Esophagus (tissue), 2 donors: Measurements from ENCODE around the gene MBOAT7. TPM values are rescaled to one million over a fixed set of nuclear protein-coding genes. Genes with fewer than 3 reads are reported as not detected.
"Not testable (repeated sequence)": the region's sequence is repeated elsewhere in the genome, so short reads cannot be mapped to it uniquely, and the experiment has no call there.

Experiments
- H3K27ac ChIP-seq, 2 donors: one replicate each; pipeline ENCODE4 v1.5.1; 2013; ENCODE audit warnings: low read depth in 2 of 2, mild to moderate bottlenecking in 2 of 2, inconsistent platforms in 1 of 2, low read length in 1 of 2, moderate library complexity in 1 of 2
- H3K27me3 ChIP-seq, 2 donors: one replicate each; pipeline ENCODE4 v1.6.1; 2013; ENCODE audit warnings: low read length in 2 of 2, control low read depth in 1 of 2, mild to moderate bottlenecking in 1 of 2; ENCODE audit not compliant: insufficient read depth in 2 of 2, control insufficient read depth in 1 of 2
- H3K36me3 ChIP-seq, 2 donors: one replicate each; pipeline ENCODE4 v1.6.1; 2013; ENCODE audit warnings: low read length in 1 of 2; ENCODE audit not compliant: control insufficient read depth in 2 of 2, insufficient read depth in 2 of 2
- H3K4me1 ChIP-seq, 2 donors: one replicate each; pipeline ENCODE4 v1.6.1; 2013; ENCODE audit warnings: low read length in 1 of 2; ENCODE audit not compliant: control insufficient read depth in 2 of 2, insufficient read depth in 2 of 2
- H3K4me3 ChIP-seq, 2 donors: one replicate each; pipeline ENCODE4 v1.5.1; 2013; ENCODE audit warnings: low read length in 2 of 2, mild to moderate bottlenecking in 2 of 2, low read depth in 1 of 2, moderate library complexity in 1 of 2
- H3K9me3 ChIP-seq, 2 donors: one replicate each; pipeline ENCODE4 v1.6.1; 2013; ENCODE audit warnings: mild to moderate bottlenecking in 2 of 2, low read depth in 1 of 2, low read length in 1 of 2, moderate library complexity in 1 of 2; ENCODE audit not compliant: control insufficient read depth in 2 of 2, insufficient read depth in 1 of 2
- WGBS, 2 donors: extraction: QIAGEN DNeasy Blood & Tissue Kit; methylation state at CpG; one replicate each; pipeline ENCODE4 v1.1.7; 2013; 5-methylcytosine and 5-hydroxymethylcytosine counted together
- polyA plus RNA-seq, 2 donors: library from polyadenylated mRNA; stranded (reverse); fragments of 200-250 nt; gene quantifications; one replicate each; pipeline ENCODE4 v1.2.3, GENCODE V29; 2013
- donor health status: healthy with polysubstance abuse.
- donor health status: Bipolar disorder and iron deficiency.

The MBOAT7 gene
- polyA plus RNA-seq, 2 donors: 21.4 to 22.0 TPM

DNA sequence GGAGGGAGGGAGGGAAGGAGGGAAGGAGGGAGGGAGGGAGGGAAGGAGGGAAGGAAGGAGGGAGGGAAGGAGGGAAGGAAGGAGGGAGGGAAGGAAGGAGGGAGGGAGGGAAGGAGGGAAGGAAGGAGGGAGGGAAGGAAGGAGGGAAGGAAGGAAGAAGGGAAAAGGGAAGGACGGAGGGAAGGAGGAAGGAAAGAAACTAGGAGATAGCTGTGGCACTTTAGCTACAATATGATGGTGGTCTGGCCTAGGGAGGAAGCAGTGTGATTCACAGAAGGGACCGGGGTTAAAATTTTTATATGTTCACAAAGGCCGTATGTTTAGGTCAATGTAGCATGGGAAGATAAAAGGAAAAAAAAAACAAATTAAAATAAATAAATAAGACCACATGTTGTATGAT, 7.5 kb downstream of the MBOAT7 start:
- not testable (repeated sequence) for H3K9me3 ChIP-seq, H3K27ac ChIP-seq, H3K4me1 ChIP-seq, H3K27me3 ChIP-seq, H3K4me3 ChIP-seq
- H3K36me3 ChIP-seq: peaks cover 0 to 21% of the 10 kb centered on the region in 2 donors
- 87 to 90% methylated on average over 3 of the region's 3 CpGs for WGBS, 2 donors

DNA sequence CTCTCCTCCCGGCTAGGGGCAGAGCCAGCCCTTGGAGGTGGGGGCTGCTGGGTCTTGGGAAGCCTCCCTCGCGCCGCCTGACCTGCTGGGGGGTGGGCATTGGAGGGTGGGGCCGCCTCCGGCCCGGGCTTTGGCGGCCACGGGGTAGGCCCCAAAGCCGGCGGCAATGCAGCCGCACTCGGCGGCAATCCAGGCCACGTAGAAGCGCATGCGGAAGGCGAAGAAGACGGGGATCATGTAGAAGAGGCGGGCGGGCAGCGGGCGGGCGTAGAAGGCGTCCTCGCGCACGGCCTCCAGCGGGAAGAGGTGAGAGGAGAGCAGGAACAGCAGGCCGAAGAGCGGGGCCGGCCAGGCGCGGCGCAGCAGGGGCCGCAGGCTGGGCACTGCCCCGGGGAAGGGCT, 8.7 kb downstream of the MBOAT7 start:
- H3K4me1 ChIP-seq: no peaks in the 10 kb centered on the region
- H3K27me3 ChIP-seq: no peaks in the 10 kb centered on the region
- H3K9me3 ChIP-seq: no peaks in the 10 kb centered on the region
- WGBS, 2 donors: 94% methylated on average over 33 to 37 of the region's 37 CpGs
- no peak overlapping the region for H3K27ac ChIP-seq
- H3K4me3 ChIP-seq: no peak overlapping the region
- peaks cover 0 to 19% of the 10 kb centered on the region in 2 donors for H3K36me3 ChIP-seq

GRCh38 chr19:54179921-54180461, 9.4 kb downstream of the MBOAT7 start:
- 54 to 60% methylated on average over 10 of the region's 10 CpGs for WGBS, 2 donors
- H3K36me3 ChIP-seq: peaks cover 0 to 16% of the 10 kb centered on the region in 2 donors

GRCh38 chr19:54179262-54179852, 10.0 kb downstream of the MBOAT7 start:
- 85 to 86% methylated on average over 10 of the region's 10 CpGs for WGBS, 2 donors
- H3K27ac ChIP-seq: no peak overlapping the region
- no peaks in the 10 kb centered on the region for H3K4me1 ChIP-seq
- H3K27me3 ChIP-seq: no peaks in the 10 kb centered on the region
- H3K36me3 ChIP-seq: peaks cover 0 to 16% of the 10 kb centered on the region in 2 donors
- H3K4me3 ChIP-seq: no peak overlapping the region
- H3K9me3 ChIP-seq: no peaks in the 10 kb centered on the region

More at GRCh38 chr19:54179921-54180461, 9.4 kb downstream of the MBOAT7 start:
- Histone ChIP-seq H3K27me3 (no peaks in the 10 kb centered on the region), H3K27ac (no peak overlapping the region), H3K4me3 (no peak overlapping the region), H3K4me1 (no peaks in the 10 kb centered on the region), H3K9me3 (no peaks in the 10 kb centered on the region)

- WGBS, 2 donors: 80% methylated on average over 23 of the region's 23 CpGs
- H3K27ac ChIP-seq: no peak overlapping the region
- no peaks in the 10 kb centered on the region for H3K4me1 ChIP-seq
- H3K4me3 ChIP-seq: no peak overlapping the region
- H3K9me3 ChIP-seq: no peaks in the 10 kb centered on the region
- no peaks in the 10 kb centered on the region for H3K27me3 ChIP-seq
- H3K36me3 ChIP-seq: peaks cover 0 to 15% of the 10 kb centered on the region in 2 donors
Measured at GRCh38 chr19:54178581-54179261, 10.7 kb downstream of the MBOAT7 start.

DNA sequence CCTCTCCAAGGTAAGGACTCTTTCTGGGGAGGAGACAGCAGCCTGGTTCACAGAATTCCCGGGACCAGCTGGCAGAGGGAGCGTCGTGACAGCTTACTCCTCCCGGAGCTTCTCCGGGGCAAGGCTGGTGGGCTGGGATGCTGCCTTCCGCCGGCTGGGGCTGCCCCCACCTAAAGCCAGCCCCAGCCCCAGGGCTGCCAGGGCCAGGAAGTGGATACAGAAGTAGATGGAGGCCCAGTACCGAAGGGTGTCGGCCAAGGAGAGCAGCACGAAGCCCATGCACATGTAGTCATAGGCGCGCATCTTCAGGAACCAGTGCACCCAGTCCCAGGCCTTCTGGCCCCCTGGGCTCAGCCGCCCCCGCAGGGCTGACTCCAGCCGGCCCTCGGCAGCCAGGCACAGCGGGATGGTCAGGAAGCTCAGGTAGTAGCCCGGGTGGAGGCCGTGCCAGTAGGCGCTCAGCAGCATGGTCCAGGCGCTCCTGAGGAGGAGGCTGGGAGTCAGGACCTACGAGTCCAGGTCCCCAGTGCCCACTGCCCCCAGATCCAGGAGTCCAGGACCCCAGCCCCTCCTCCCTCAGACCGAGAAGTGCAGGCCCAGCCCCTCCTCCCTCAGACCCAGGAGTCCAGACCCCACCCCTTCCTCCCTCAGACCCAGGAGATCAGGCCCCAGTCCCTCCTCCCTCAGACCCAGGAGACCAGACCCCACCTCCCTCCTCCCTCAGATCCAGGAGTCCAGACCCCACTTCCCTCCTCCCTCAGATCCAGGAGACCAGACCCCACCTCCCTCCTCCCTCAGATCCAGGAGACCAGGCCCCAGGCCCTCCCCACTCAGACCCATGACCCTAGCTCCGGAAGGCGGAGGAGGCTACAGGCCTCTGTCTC, 15.2 kb downstream of the MBOAT7 start:
- peaks cover 0 to 4% of the 10 kb centered on the region in 2 donors for H3K4me1 ChIP-seq
- no peak overlapping the region for H3K27ac ChIP-seq
- 75 to 77% methylated on average over 22 to 25 of the region's 25 CpGs for WGBS, 2 donors
- H3K27me3 ChIP-seq: no peaks in the 10 kb centered on the region
- H3K36me3 ChIP-seq: peaks cover 0 to 5% of the 10 kb centered on the region in 2 donors
- no peaks in the 10 kb centered on the region for H3K9me3 ChIP-seq
- H3K4me3 ChIP-seq: no peak overlapping the region

GRCh38 chr19:54173359-54173699, 16.1 kb downstream of the MBOAT7 start:
- WGBS, 2 donors: 36 to 40% methylated on average over 15 of the region's 15 CpGs
- no peak overlapping the region for H3K27ac ChIP-seq
- H3K4me3 ChIP-seq: no peak overlapping the region

DNA sequence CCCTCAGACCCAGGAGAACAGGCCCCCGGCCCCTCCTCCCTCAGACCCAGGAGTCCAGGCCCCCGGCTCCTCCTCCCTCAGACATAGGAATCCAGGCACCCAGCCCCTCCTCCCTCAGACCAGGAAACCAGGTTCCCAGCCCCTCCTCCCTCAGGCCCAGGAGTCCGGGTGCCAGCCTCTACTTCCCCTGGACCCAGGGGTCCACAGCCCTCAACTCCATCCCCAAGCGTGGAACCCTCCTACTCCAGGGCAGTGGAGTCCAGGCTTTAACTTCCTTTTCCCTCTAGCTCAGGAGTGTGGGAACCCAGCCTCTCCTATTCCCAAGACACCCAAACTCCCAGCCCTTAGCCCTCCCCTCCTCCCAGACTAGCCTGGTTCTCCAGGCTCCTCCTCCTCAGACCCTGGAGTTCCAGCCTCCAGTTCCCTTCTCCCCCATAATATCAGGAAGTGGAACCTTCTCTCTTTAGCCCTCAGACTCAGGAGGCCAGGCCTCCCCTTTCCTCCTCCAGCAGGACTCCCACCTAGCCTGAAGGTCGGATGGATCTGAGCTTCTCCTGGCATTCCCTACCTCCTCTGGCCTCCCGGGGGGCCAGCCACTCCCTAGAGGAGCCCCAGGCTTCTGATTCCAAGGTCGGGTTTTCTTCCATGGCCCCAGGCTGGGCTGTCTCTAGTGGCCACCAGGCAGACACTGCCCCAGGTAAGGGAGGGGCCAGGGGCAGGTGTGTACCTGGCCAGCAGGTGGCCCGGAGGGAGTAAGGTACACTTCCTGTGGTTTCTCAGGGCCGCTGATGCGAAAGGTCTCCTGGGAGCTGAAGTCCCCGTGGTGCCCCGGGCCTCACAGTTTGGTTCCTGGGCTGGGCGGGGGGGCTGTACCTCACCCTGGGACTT, 16.7 kb downstream of the MBOAT7 start, which contains the start of gene TMC4:
Gene TMC4, minus strand, starts transcription at position 690 of the 888 bp plus-strand sequence. Its CDS starts 43 bp downstream, at position 647.
- 9 to 14% methylated on average over 13 of the region's 13 CpGs for WGBS, 2 donors
- H3K4me1 ChIP-seq: peaks cover 0 to 9% of the 10 kb centered on the region in 2 donors
- H3K4me3 ChIP-seq: peak within 1 kb of the TSS; percentile 36 to 49
- H3K27me3 ChIP-seq: no peaks in the 10 kb centered on the region
- no peaks in the 10 kb centered on the region for H3K9me3 ChIP-seq
- no peaks in the 10 kb centered on the region for H3K36me3 ChIP-seq
- H3K27ac ChIP-seq: peak within 1 kb of the TSS; percentile 47 to 67

More at GRCh38 chr19:54173359-54173699, 16.1 kb downstream of the MBOAT7 start:
- peaks cover 0 to 5% of the 10 kb centered on the region in 2 donors for H3K4me1 ChIP-seq
- H3K27me3 ChIP-seq: no peaks in the 10 kb centered on the region
- H3K36me3 ChIP-seq: peaks cover 0 to 2% of the 10 kb centered on the region in 2 donors
- H3K9me3 ChIP-seq: no peaks in the 10 kb centered on the region
